BE2C (cell line): ENCODE data around the gene RNASET2.

Experiments used
- DNase-seq: peaks from one replicate; pipeline ENCODE4 v3.0.0-alpha.2; 2020
- H3K27me3 ChIP-seq: fragments of 250-450 bp; sonication (Bioruptor Pico); 2 replicates; pipeline ENCODE4 v1.5.1; 2020; ENCODE audit warnings: mild to moderate bottlenecking
- H3K36me3 ChIP-seq: fragments of 250-450 bp; sonication (Bioruptor Pico); 2 replicates; pipeline ENCODE4 v1.5.1; 2020; ENCODE audit warnings: mild to moderate bottlenecking
- H3K4me1 ChIP-seq: fragments of 250-450 bp; sonication (Bioruptor Pico); 2 replicates; pipeline ENCODE4 v1.5.1; 2020
- H3K4me3 ChIP-seq: 2 replicates; pipeline ENCODE4 v1.5.1; 2011; ENCODE audit warnings: low read depth, low read length
- H3K9me3 ChIP-seq: fragments of 250-450 bp; sonication (Bioruptor Pico); 2 replicates; pipeline ENCODE4 v1.5.1; 2020
- TF ChIP-seq, protein P1 (sequence below): IDR thresholded peaks from 2 replicates; pipeline ENCODE4 v1.5.1; 2012; ENCODE audit warnings: mild to moderate bottlenecking, low read depth, low read length

Gene RNASET2

DNA sequence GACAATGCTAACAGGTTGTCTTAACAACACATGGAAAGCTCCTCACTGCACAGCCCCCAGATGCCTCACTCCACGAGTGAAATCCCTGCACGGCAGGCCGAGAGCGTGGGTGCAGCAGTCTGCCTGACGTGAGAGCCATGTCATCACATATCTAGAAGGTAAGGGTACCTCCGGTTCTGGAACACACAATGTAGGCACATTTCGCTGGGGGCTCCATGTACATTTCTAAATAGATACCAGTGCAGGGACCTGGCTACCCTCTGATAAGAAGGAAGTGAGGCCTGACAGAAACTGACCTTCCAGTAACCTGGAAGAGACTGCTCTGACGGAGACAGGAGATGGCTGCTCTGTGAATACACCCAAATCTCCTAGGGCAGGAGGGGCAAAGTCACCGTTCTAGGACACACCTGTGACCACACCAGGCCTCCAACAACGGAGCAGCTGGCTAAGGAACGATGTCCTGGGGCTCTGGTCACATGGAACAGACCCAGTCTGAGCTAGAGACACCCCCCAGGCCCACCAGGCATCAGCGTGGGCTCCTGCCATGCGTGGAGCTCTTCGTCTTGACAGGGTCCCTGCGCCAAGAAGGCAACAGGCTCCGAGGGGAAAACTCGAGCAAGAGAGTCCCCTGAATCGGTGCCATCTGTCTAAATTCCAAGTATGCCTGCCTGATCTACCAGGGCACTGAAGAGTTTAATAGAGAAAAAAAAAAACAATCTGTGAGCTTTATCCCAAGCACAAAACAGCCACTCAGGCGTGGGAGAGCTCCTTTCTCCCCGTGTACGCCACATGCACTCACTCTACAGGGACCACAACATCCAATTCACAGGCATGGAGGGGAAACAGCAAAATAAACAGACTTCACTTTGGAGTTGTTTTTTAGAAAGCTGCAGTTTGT, 27.5 kb downstream of the RNASET2 start:
- no peak overlapping the region for H3K4me3 ChIP-seq
- TF ChIP-seq, protein P1, sequence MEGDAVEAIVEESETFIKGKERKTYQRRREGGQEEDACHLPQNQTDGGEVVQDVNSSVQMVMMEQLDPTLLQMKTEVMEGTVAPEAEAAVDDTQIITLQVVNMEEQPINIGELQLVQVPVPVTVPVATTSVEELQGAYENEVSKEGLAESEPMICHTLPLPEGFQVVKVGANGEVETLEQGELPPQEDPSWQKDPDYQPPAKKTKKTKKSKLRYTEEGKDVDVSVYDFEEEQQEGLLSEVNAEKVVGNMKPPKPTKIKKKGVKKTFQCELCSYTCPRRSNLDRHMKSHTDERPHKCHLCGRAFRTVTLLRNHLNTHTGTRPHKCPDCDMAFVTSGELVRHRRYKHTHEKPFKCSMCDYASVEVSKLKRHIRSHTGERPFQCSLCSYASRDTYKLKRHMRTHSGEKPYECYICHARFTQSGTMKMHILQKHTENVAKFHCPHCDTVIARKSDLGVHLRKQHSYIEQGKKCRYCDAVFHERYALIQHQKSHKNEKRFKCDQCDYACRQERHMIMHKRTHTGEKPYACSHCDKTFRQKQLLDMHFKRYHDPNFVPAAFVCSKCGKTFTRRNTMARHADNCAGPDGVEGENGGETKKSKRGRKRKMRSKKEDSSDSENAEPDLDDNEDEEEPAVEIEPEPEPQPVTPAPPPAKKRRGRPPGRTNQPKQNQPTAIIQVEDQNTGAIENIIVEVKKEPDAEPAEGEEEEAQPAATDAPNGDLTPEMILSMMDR: no peak
- no peaks in the 10 kb centered on the region for H3K27me3 ChIP-seq
- no peaks in the 10 kb centered on the region for H3K9me3 ChIP-seq
- peaks cover 17% of the 10 kb centered on the region for H3K4me1 ChIP-seq
- no peaks in the 10 kb centered on the region for H3K36me3 ChIP-seq
- no peak for DNase-seq

DNA sequence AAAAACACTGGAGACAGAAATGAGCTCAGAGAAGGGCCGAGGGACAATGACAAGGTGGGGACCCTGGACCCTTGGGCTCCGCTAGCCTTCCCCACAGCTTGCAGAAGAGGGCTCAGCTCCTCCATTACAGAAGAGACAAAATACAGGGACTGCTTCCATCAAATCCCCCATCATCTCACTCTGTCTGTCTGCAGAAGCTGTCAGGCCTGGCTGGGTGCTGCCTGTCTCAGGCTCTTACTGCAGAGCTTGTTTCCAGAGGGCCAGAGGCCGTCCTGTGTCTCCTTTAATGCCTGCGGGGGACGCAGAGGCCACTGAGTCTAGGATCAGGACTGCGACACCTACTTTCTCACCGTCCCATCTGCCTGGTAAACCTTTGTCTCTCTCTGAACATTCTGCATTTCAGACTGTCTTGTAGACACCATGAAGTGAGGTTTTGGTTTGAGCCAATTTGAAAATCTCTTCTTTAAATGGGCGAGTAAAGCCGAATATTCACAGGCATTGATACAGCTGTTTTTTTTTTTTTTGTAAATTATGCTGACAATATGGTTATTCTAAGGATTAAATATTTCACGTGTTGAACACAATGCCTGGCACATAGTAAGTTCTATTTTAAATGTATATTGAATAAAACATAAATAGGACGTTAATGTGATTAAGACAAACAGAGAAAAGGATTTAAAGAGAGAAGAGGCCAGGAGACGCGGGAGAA, 28.3 kb downstream of the RNASET2 start:
- Histone ChIP-seq H3K4me1 (peaks cover 17% of the 10 kb centered on the region), H3K36me3 (no peaks in the 10 kb centered on the region)
- peak; percentile 60 for DNase-seq

DNA sequence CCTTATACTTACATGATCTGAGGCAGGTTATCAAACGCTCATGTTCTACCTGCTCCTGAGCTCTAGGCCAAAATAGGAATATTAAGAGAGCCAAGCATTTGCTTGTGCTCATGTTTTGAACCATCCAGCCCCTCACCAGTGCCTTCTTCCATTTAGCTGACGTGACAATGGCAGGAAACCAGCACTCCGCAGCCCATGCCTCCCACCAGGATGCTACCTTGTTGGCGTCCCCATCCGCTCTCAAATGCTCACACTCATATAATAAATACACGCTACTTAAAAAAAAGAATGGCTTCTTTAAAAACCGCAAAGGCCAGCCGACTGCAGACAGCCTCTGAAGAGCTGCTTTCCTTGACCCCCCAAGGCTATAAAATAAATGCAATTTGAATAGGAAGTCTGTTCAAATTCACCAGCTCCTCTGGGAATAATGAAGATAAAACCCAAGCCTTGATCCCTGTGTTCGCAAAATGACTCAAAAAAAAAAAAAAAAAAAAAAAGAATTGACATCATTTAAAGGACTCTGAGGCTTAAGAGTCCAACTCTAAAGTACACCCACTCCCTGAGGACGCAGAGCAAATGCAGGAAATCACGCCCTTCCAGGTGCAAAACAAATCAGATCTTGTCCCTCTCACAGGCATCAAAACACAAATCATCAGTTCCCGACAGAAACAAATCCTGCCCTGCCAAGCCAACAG, 29.0 kb downstream of the RNASET2 start:
- no peak for DNase-seq
- Histone ChIP-seq H3K4me1 (peaks cover 17% of the 10 kb centered on the region), H3K36me3 (no peaks in the 10 kb centered on the region), H3K4me3 (peak overlapping the region; percentile 19; the same call in 1 of the 2 replicates), H3K9me3 (no peaks in the 10 kb centered on the region), H3K27me3 (no peaks in the 10 kb centered on the region)
- TF ChIP-seq, protein P1: no peak

More for the DNA sequence above, 28.3 kb downstream of the RNASET2 start:
- Histone ChIP-seq H3K27me3 (no peaks in the 10 kb centered on the region), H3K9me3 (no peaks in the 10 kb centered on the region), H3K4me3 (no peak overlapping the region; the same call in 1 of the 2 replicates)
- TF ChIP-seq, protein P1: no peak

DNA sequence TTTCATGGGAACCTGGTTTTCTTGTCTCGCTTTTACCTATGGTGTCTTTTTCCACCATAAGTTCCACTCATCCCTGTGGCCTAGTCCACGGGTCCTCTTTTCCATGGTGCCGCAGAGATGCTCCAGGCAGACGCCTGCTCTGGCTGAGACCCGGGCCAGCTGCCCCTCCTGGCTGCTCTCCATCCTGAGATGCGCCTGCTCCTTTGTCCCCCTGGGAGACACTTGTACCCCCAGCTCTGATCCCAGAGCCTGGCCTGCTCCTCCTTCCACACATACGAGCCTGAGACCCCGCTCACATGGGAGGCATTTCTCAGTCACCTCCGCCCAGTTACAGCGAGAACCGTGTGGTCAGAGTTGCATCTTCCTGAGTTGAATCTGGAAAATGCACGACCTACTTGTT, 29.6 kb downstream of the RNASET2 start:
- H3K27me3 ChIP-seq: no peaks in the 10 kb centered on the region
- peak overlapping the region; percentile 19; the same call in 1 of the 2 replicates for H3K4me3 ChIP-seq
- TF ChIP-seq, protein P1: no peak
- peak; percentile 55 for DNase-seq
- H3K36me3 ChIP-seq: no peaks in the 10 kb centered on the region
- H3K4me1 ChIP-seq: peaks cover 17% of the 10 kb centered on the region
- no peaks in the 10 kb centered on the region for H3K9me3 ChIP-seq

DNA sequence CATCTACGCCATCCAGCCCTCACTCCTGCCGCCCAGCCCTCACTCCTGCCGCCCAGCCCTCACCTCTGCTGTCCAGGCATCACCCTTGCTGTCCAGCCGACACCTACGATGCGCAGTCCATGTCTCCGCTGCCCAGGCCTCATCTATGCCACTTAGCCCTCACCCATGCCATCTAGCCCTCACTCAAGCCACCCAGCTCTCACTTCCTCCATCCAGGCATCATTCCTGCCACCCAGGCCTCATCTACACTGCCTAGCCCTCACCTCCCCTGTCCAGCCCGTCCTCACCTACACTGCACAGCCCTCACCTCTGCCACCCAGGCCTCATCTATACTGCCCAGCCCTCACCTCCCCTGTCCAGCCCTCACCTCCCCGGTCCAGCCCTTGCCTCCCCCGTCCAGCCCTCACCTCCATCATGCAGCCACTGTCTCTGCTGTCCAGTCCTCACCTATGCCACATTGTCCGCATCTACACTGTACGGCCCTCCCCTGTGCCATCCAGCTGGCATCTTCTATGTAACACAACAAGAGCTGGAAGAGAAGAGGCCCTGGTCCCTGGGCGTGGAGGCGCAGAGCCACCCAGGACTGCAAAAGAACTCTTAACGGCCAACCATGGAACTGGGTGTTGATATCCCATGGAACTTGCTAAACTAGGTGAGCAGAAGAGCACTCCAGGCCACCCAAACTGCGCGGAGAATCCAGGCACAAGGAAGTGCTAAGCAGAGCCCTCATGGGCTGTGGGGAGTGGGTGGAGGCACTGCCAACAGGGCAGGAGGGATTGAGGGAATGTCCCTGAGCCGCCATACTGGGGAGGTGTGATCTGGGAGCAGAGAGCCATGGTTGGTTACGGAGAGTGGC, 31.0 kb downstream of the RNASET2 start:
- Histone ChIP-seq H3K9me3 (no peaks in the 10 kb centered on the region), H3K27me3 (no peaks in the 10 kb centered on the region), H3K4me1 (peaks cover 17% of the 10 kb centered on the region), H3K36me3 (no peaks in the 10 kb centered on the region), H3K4me3 (no peak overlapping the region)
- no peak for DNase-seq
- TF ChIP-seq, protein P1: no peak
